Stimulated activated CD4-positive, alpha-beta T cell treated with anti-CD3 and anti-CD28 coated beads, TNF-alpha, amount 100 ng/mL, for 24 hours (primary cell): ENCODE results near the gene AMOTL2.

Experiments
- DNase-seq, 3 experiments: peaks; one replicate each; pipeline ENCODE4 v3.0.0-alpha.2; 2020; ENCODE audit warnings: low read depth in 3 of 3

Gene AMOTL2

DNA sequence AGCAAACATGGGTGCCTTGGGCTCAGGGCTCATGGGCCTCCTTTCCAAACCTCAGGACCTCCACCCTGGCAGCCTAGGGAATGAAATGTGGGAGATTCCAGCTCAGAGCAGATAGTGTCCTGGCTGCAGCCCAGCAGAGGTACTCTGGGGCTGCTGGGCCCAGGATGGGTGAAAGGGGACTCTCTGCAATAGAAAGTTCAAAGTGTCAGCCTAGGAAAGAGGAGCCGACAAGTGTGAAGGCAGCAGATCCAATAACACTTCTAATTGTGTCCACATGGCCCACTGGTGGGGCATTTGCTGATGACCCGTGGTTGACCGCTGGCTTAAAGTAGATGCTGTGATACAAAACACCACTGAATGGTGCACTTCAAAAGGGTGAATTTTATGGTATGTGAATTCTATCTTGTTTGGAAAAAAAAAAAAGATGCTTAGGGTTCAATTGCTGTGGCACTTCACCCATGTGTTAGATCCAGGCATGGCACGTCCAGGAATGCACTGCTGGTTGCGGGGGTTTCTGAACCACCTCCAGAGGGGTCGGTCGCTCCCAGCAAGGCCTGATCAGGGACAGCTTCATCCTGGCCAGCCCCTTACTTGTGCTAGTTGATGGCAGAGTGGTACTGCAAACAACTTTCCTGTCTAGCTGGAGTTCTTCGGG is 20.9 kb downstream of the AMOTL2 start:
- no peak for DNase-seq

DNA sequence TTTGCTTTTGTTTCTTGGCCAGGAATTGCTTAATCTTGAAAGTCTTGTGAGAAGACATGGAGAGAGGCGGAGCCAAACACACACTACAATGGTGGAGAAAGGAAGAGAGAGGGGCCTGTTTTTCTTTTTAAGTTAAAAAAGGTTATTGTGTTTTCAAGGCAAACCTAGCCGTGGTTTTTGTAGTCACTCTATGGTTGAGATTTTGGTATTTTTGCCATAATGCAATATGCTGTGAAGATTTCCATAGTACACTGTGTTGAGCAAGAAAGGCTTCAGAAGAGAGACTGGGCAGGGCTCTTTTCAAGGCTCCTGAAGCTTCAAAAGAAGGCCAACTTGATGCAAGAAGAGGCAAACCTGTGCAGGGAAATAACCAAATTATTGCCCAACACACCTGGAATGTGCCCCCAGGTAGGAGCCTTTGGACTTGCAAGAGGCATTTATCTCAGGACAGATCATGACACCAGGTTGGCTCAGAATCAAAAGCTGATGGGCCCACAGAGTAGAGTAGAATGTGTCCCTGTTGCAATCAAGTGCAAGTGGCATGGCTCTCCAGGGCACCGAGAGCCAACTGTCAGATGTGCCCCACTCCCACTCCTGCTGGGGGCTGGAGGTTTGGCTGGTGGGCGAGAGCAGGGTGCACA is 22.1 kb downstream of the AMOTL2 start:
- no peak for DNase-seq

DNA sequence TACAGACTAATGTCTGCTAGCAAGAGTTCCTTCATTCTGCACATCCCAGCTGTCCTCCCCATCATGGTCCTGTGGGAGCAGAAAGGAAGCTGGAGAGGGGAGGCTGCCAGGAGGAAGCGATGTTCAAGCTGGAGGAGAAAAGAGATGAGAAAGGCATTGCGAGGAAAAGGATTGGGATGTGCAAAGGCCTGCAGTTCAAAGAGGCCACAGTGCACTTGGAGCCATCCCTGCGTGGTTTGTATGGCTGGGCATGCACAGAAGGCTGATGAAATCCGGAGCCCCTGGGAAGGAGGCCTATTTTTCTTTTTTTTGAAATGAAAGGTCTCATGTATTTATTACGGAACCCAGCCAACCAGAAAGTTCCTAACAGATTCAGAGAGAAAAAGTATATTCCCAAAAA is 22.8 kb downstream of the AMOTL2 start:
- DNase-seq, result no peak

DNA sequence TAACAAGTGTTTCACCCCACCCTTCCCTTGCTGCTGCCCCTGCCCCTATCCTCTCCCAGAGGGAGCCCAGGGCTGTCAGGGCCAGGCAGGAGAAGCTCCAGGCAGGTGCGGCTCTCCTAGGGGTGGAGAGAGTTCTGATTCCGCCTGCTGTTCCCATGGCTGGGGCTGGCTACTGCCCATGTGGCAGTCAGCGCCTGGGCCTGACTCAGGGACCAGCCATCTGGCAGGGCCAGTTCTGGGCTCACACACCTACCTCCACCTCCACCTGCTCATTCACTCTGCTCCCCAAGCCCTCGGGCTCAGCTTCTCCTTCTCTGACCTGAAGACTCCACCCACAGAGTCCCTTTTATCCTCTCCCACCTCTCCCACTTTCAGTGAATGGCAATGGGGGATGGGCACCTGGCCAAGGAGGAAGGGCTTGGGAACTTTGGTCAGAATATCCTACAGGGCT is 23.4 kb downstream of the AMOTL2 start:
- no peak for DNase-seq

DNA sequence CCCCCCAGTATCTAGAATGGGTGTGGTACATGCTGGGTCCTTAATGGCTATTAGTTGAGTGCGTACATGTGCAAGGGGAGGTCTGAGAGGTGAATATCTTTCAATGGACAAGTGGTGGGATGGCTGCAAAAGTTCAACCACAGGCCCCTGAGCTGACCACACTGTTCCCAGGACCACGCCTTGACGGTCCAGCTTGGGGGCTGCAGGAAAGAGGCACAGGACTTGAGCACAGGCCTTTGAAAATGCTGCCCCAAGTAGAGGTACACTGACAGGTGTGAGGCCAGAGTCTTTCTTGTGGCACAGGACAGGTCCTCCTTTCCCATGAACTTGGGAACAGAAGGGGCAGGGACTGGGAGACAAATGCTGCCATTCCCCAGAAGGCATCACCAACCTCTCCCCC is 24.0 kb downstream of the AMOTL2 start:
- no peak for DNase-seq

DNA sequence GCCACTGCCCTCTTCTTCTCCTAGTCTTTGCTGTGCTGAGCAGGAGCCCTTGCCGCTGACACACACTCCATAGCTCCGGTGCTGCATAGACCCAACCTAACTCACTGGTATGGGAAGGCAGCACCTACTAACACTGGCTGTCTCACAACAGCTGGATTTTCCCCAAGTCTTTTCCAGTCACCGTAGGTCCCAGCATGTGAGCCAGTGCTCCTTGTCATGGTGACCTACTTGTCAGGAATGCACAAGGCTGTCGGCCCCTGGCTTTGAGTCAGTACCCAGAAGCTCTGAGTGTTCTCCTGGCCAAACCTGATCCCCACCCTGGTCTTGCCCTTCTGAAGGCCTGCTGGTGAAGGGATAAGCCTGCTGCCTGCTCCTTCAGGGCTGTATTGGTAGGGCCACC is 25.7 kb downstream of the AMOTL2 start:
- no peak for DNase-seq

DNA sequence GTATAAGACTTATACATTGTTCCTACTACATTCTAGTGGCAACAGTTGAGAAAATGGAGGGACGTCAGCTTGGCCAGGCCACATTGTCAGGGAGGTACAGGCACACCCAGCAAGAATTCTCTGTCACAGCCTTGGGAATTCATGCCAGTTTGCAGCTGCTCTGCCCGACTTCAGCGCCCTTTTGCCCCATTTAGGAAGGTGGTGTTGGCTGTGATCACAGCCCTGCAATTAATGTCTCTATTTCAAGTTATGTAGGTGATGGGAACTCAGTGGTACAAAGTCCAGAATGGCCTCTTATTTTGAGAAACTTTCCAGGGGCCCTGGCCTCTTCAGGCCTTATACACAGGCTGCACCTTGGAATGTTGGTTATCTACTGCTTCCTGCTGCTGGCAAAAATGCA is 26.7 kb downstream of the AMOTL2 start:
- no peak for DNase-seq

DNA sequence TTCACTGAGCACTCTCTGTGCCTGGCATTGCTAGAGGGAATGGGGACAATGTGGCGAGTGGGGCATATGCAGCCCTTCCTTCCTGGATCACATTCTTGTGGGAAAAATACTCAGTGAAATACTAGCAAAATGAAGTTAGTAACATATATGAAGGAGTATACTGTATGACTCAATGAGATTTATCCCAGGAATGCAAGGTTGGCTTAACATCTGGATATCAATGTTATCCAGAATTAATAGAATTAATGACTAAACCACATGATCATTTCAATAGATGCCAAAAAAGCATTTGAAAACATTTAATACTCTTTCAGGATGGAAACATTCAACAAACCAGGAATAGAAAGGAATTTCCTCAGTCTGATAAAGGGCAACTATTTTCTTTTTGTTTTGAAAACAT is 27.5 kb downstream of the AMOTL2 start:
- DNase-seq, result no peak

DNA sequence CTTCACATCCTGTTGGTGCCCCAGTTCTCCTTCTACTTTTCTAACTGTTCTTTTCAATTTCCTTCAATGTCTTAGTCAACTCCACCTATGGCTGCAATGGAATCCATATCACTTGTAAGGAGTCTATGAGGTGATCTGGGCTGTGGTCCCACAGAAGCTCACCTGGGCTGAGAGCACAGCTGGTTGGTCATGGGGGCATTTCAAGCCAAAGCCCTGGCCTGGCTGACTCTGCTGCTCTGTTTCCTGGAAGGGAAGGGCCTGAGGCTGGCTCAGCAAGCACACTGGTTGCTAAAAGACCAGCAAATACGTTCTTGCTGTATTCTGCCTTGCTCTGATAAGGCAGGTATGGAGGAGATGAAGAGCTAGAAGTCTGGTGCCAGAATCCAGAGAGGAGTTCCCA is 29.0 kb downstream of the AMOTL2 start:
- no peak for DNase-seq

DNA sequence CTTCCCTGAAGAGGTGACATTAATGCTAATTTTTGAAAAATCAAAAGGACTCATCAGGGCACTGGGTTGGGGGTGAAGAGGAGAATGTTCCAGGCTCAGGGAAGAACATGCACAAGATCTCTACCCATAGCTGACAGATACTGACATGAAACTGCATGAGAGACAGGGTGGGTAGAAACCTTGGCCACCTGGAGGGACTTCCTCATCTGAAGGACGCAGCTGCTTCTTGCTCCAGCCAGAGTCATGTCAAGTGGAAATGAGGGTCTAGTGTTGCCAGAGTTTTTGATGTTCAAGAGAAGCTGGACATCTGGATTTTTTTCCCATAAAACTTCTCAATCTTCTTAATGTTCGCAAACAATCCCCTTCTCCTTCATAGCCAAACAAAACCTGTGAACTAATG is 29.7 kb downstream of the AMOTL2 start:
- DNase-seq, result no peak

DNA sequence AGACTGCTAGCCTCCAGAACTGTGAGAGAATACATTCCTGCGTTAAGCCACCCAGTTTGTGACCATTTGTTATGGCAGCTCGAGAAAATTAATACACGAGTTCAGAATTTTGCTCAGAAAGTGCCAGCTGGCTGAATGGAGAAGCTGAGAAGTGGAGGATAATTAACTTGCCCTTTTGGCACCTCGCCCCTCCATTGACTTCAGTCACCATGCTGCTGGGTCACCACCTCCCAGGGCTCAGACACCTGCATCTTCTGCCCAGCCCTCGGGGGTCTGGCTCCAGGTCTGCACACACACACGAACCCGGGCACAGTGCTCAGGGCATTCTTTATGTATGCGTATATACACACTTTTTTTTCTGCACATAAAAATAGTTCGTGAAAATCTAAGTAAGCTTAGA is 32.0 kb downstream of the AMOTL2 start:
- DNase-seq, result no peak

DNA sequence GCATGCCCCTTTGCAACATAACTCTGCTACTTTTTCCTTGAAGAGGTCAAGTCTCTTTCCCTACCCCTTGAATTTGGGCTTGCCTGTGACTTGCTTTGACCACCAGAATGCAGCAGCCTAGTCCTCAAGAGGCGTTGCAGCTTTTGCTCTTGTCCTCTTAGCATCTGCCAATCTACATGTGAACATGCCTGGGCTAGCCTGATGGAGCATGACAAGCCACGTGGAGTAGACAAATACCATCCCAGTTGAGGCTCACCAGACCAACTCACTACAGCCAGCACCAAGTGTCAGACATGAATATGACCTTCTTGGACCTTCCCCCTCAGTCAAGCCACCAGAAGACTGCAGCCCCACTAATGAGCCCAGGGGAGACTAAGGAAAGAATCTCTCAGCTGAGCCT is 32.9 kb downstream of the AMOTL2 start:
- no peak for DNase-seq

DNA sequence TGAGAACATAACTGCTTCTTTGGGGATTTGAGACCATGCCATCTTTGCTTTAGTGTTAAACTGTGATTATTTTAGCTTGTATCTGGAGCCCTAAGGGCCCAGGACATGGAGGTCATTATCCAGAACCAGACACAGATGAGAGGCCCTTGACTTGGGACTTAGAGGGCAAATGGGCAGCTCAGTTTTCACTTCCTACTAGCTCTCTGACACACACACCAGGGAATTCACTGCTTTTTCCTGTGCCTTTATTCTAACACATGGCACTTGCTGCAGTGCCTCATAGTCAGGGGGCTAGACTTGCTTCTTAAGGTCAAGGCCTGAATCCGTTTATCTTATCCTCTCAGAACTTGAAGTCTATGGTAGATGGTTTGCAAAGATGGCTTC is 33.3 kb downstream of the AMOTL2 start:
- no peak for DNase-seq

DNA sequence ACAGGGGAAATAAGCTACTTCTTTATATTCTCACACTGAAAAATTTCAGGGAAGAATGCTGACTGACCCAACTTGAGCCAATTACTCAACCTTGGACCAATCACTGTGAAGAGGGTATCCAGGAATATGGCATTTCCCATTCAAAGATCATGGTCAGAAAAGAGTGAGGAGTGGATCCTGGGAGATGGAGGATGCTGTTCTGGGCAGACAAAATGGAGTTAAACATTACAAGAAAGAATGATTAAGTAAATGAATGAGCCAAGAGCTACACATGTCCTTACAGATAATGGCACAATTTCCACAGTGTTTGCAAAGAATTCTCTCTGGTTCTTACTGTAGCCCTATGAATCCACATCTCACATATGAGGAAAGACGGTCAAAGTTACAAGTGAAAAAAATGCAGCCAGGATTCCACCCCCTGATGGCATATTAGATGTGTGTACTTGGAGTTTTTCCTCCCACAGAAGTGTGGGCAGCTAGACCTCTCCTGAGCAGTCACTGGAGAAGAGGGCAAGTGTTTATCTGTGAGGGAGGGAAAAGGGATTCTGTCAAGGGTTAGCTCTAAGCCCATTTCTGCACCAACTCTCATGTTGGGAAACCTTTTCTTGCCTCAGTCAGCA is 33.8 kb downstream of the AMOTL2 start:
- no peak for DNase-seq

DNA sequence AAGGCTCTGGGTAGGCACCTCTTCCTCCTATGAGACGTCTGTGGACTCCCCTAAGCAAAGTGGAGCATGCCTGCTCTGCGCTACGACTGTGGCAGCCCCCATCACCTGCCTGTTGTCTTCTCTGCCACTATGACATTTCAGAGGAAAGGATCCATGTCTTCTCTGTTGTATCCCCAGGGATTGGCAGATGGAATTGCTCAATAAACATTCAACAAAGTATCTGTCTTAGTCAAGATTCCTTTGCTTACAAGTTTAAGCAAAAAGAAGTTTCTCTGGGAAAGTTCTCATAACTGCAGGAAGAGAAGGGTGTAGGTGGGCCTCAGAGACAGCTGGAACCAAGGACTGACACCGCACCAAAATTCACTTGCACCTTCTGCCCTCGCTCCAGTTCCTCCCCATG is 34.3 kb downstream of the AMOTL2 start:
- DNase-seq, result no peak

DNA sequence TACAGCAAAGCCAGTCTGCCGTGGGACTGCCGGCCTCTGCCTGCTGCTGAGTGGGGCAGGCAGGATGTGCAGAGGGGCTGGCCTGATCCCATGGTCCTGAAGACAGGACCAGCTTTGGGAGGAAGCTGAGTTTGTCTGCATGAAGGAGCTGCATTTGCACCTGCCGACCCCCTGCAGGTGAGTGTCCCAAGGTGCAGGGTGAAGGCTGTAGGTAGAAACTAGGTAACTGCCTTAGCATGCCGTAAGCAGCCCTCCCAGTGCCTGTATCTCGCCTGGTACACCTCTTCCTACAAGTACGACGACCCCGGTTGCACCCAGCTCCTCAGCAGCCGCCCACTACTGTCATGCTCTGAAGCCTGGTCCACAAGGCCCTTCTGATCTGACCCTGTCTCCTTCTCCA is 34.9 kb downstream of the AMOTL2 start:
- DNase-seq, result no peak

DNA sequence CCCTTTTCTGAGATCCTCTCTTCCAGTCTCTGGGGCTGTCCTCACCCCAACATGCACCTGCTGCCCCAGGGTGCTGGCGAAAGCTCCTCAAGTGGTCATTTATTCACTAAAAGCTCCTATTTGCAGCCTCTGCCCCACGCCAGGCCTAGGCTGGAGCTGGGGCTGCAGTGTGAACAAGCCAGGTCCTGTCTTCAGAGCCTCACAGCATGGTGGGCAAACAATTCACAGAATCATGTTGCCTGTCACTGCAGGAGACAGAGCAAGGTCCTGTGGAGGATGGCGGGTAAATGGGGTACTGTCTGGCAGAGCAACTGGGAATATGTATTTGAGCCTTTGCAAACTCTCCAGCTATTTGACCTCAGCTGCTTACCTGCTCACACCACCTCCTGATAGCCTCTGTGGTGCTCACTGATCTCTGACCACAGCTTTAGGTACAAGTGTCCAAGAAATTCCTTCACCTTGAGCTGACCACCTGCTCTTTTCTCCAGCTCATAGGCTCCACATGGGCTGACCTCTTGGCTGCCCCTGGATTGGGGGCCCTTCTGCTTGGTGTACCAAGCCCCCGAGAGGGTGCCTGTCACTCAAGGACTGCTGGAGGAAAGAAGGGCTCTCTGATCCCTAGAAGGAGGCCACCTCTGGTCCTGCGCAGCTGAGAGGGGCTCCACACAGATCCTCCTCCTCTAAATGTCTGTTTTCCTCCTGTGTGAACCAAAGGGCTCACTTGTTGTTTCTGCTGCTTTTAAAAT is 35.6 kb downstream of the AMOTL2 start:
- no peak for DNase-seq

DNA sequence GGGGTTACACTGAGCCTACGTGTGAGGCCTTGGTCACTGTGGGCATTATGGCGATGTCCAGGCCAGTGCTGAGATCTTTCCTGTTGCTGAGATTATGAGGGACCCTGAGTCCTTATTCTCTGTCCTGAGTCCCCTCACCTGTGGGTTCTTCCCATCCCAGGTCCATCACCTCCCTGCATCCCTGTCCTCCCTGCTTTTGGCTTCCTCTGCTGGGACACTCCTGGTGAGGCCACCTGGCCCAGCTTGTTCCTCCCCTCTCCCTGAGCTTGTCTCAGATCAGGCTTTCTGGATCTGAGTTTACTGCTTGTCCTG is 36.1 kb downstream of the AMOTL2 start:
- no peak for DNase-seq

DNA sequence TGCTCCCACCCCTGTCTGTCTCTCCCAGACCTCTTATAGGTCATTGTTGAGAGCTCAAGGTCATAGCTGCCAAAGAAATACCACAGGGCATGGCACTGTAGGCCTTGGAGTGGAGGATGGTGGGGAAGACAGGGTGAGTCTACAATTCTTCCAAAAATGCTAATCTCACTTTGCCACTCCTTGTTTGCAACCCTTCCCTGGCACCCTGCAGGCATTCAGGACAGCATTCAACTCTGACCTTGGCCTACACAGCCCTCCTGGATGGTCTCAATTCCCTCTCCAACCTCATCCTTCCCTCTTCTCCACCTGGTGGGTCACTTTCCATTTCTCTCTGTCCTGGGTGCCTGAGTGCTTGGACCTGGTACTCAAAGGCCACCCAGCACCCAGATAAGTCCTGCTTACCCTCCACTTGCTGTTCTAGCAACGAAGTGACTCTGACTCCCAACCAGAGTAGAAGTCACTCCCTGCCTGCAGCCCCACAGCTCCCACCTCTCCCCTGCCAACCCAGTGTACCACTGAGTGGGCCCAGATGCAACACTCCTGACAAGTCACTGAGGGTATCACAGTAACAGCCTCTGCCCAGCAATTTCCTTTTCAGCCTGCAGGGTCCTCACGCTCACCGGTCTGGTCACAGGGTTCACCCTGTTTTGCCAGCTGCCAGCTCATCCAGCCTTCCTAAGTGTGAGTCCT is 36.6 kb downstream of the AMOTL2 start:
- no peak for DNase-seq

DNA sequence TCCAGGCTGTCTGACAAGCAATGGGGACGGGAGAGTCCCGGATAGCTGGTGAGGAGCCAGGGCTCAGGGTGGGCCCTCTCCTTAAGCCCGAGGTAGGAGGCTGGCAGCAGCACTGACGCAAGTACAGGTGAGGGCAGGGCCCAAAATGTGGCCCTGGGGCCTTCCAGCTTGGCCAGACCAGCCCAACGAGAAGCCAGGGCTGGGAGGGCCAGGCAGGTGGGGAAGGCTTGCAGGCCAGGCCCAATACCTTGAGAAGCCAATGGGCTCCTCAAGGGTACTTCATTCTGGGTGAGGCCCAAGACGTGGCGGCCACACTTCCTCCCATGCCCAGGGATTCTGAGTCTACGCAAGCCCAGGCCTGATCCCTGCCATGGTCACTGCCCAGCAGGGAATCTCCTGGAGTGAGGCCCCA is 37.2 kb downstream of the AMOTL2 start:
- no peak for DNase-seq

DNA sequence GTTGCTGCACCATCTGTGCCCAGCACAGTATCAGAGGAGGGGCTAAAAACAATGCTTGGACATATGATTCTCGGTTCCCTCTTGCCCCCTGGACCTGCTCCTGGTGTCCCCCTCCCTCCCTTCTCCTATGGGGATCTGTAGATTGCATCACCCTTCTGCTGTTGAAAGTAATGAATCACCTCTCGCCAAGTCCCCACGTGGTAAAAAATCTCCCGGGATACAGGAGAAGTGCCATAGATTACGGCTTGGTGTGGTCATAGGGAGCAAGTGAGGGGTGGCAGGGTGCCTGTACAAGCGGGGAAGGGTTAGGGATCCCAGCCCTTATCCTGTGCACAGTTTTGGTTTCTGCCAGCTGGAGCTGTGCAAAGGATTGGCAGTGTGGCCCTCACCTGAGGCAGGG is 37.7 kb downstream of the AMOTL2 start:
- DNase-seq, result no peak

DNA sequence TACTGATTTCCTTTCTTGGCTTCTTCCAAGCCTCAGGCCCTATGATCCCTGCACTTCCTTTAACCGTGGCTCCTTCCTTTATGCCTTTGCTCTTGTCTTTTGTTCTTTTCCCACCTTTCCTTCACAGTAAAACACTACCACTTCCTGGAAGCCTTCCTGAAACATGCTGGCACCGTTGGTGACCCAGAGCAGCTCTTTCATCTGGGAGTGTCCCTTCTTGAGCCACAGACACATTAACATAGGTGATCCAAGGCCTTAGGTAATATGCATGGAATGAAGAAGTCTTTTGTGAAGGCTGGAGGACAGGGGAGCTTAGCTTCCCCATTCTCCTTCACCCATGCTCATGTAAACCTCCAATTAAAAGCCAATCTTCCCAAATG is 39.4 kb downstream of the AMOTL2 start:
- no peak for DNase-seq
